Neural crest cell (in vitro differentiated cells): Measurements from ENCODE around the gene EHD4. TPM values are rescaled to one million over a fixed set of nuclear protein-coding genes. Genes with fewer than 3 reads are reported as not detected.

Source experiments
- DNase-seq: peaks from one replicate; pipeline ENCODE4 v3.0.0; 2021; ENCODE audit warnings: low read depth, mixed read lengths, low spot score
- H3K27ac Mint-ChIP-seq: one replicate; pipeline ENCODE4 v1.8.0; 2021; ENCODE audit warnings: mild to moderate bottlenecking, mixed read lengths; ENCODE audit not compliant: unreplicated experiment
- H3K27me3 Mint-ChIP-seq: 2 replicates; pipeline ENCODE4 v1.8.0; 2021; ENCODE audit warnings: low read depth, mild to moderate bottlenecking, mixed read lengths
- H3K36me3 Mint-ChIP-seq: 2 replicates; pipeline ENCODE4 v1.8.0; 2021; ENCODE audit warnings: low read depth, mild to moderate bottlenecking, mixed read lengths
- H3K4me1 Mint-ChIP-seq: 2 replicates; pipeline ENCODE4 v1.8.0; 2021; ENCODE audit warnings: mixed read lengths
- H3K4me3 Mint-ChIP-seq: one replicate; pipeline ENCODE4 v1.8.0; 2021; ENCODE audit warnings: mild to moderate bottlenecking, mixed read lengths
- H3K9me3 Mint-ChIP-seq: 2 replicates; pipeline ENCODE4 v1.8.0; 2021; ENCODE audit warnings: mixed read lengths
- total RNA-seq: library from RNA; stranded (reverse); gene quantifications from 2 replicates; pipeline ENCODE4 v1.2.1, GENCODE V29; 2021
- TF ChIP-seq, protein P1 (sequence below): fragments of 200-600 bp; sonication (generic); conservative IDR thresholded peaks from 2 replicates; pipeline ENCODE4 v1.5.0; 2021; ENCODE audit warnings: antibody characterized with exemption, mild to moderate bottlenecking

Gene EHD4
- total RNA-seq, 1 donor from 2014 or later, result 8.3 TPM

GRCh38 chr15:41881920-41882688 lies 90.3 kb downstream of the EHD4 start:
- H3K4me3 Mint-ChIP-seq, result no peak overlapping the region
- no peak for DNase-seq

GRCh38 chr15:41881550-41881919 lies 90.8 kb downstream of the EHD4 start:
- Mint-ChIP-seq H3K9me3 (no peaks in the 10 kb centered on the region), H3K4me1 (peaks cover 8% of the 10 kb centered on the region), H3K4me3 (no peak overlapping the region), H3K27ac (no peak overlapping the region), H3K36me3 (no peaks in the 10 kb centered on the region), H3K27me3 (peaks cover 34% of the 10 kb centered on the region)
- TF ChIP-seq, protein P1, sequence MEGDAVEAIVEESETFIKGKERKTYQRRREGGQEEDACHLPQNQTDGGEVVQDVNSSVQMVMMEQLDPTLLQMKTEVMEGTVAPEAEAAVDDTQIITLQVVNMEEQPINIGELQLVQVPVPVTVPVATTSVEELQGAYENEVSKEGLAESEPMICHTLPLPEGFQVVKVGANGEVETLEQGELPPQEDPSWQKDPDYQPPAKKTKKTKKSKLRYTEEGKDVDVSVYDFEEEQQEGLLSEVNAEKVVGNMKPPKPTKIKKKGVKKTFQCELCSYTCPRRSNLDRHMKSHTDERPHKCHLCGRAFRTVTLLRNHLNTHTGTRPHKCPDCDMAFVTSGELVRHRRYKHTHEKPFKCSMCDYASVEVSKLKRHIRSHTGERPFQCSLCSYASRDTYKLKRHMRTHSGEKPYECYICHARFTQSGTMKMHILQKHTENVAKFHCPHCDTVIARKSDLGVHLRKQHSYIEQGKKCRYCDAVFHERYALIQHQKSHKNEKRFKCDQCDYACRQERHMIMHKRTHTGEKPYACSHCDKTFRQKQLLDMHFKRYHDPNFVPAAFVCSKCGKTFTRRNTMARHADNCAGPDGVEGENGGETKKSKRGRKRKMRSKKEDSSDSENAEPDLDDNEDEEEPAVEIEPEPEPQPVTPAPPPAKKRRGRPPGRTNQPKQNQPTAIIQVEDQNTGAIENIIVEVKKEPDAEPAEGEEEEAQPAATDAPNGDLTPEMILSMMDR, result no peak
- no peak for DNase-seq

More at GRCh38 chr15:41881920-41882688, 90.3 kb downstream of the EHD4 start:
- Mint-ChIP-seq H3K36me3 (no peaks in the 10 kb centered on the region), H3K4me1 (peaks cover 8% of the 10 kb centered on the region), H3K27me3 (peaks cover 34% of the 10 kb centered on the region), H3K27ac (no peak overlapping the region), H3K9me3 (no peaks in the 10 kb centered on the region)
- TF ChIP-seq, protein P1, result no peak

DNA sequence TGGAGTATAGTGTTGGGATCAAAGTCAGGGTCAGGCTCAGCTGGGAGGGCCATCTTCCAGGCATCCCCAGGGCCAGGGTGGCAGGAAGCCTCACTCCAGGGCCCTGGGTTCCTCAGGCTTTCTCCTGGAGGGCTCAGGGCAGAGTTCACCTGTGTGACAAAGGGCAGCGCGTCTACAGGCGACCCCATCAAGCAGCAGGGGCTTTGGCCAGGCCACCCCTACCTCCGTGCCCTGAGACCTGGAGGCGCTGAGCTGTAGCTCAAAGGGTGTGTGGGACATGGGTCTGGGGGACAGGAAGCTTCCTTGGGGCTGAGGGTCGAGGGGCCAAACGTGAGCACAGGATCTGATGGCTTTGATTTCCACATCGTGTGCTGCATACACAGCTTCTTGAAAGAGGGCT lies 91.3 kb downstream of the EHD4 start:
- no peak for DNase-seq
- no peak overlapping the region for H3K27ac Mint-ChIP-seq
- peaks cover 34% of the 10 kb centered on the region for H3K27me3 Mint-ChIP-seq

DNA sequence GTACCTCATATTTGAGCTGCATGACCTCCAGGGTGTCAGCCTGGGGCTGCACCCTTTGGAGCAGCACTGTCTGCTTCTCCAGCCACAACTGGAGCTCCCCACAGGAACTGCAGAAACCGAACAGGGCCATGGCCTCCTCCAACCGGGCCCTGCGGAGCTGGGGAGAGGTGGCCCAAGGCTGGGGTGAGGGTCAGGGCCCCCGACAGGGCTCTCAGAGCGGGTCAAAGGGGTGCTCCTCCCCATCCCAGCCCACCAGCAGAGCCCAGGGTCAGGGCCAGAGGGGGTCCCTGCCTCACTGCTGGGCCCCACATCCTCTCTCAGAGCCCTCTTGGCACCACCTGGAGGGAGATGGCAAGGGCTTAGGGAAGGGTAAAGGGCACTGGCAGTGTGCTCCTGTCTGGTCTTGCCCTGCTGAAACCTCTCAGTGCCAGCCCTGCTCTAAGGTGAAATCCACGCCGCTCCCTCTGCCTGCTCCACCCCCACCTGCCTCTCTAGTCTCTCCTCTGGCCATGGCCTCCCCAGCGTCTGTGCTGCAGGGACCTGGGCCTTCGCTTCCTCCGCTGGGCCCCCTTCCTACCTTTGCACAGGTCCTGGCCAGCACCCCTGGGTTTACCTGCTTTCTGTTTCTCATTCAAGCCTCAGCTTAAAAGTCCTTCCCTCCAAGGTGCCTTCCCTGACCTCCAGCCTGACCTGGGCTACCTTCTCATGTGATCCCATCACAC lies 92.0 kb downstream of the EHD4 start:
- Mint-ChIP-seq H3K36me3 (no peaks in the 10 kb centered on the region), H3K27ac (no peak overlapping the region), H3K9me3 (no peaks in the 10 kb centered on the region), H3K4me1 (peaks cover 8% of the 10 kb centered on the region), H3K4me3 (no peak overlapping the region), H3K27me3 (peaks cover 34% of the 10 kb centered on the region)
- TF ChIP-seq, protein P1, result no peak
- DNase-seq, result no peak

More for the DNA sequence above, 91.3 kb downstream of the EHD4 start:
- Mint-ChIP-seq H3K4me3 (no peak overlapping the region), H3K36me3 (no peaks in the 10 kb centered on the region), H3K4me1 (peaks cover 8% of the 10 kb centered on the region), H3K9me3 (no peaks in the 10 kb centered on the region)
- TF ChIP-seq, protein P1, result no peak

- DNase-seq, result no peak
- H3K36me3 Mint-ChIP-seq, result no peaks in the 10 kb centered on the region
- no peaks in the 10 kb centered on the region for H3K9me3 Mint-ChIP-seq
- H3K27me3 Mint-ChIP-seq, result peaks cover 29% of the 10 kb centered on the region
- no peak overlapping the region for H3K27ac Mint-ChIP-seq
- TF ChIP-seq, protein P1, result no peak
- H3K4me1 Mint-ChIP-seq, result peaks cover 5% of the 10 kb centered on the region
- no peak overlapping the region for H3K4me3 Mint-ChIP-seq
Measured at GRCh38 chr15:41879321-41879845, 93.0 kb downstream of the EHD4 start.
